ENCODE results near the gene TRMT5.

GRCh38 chr14:60977847-60978246, 3.0 kb downstream of the TRMT5 start:
- TF ChIP-seq MAFK (IDR thresholded peaks at IDR 0.05; ENCODE audit: low read depth, low read length) (no peak), CTCF (conservative IDR thresholded peaks at IDR 0.05; ENCODE audit: low read depth, low read length) (no peak), POLR2A (IDR thresholded peaks at IDR 0.05; ENCODE audit: low read depth, low read length) (no peak), ELK1 (IDR thresholded peaks at IDR 0.05; ENCODE audit: borderline replicate concordance, low read depth, low read length) (no peak), RAD21 (IDR thresholded peaks at IDR 0.05; ENCODE audit: low read length) (no peak), CEBPB (IDR thresholded peaks at IDR 0.05; ENCODE audit: low read depth, low read length) (no peak), RCOR1 (IDR thresholded peaks at IDR 0.05; ENCODE audit: insufficient replicate concordance, low read length) (no peak), MAZ (IDR thresholded peaks at IDR 0.05; ENCODE audit: borderline replicate concordance, low read depth, low read length) (no peak), MXI1 (IDR thresholded peaks at IDR 0.05; ENCODE audit: borderline replicate concordance, low read depth, low read length) (no peak), BHLHE40 (IDR thresholded peaks at IDR 0.05; ENCODE audit: low read depth, low read length) (no peak), CHD1 (IDR thresholded peaks at IDR 0.05; ENCODE audit: low read depth, low read length) (no peak), RFX5 (IDR thresholded peaks at IDR 0.05; ENCODE audit: low read depth, low read length) (no peak), USF2 (IDR thresholded peaks at IDR 0.05; ENCODE audit: low read depth, low read length) (no peak), SMC3 (IDR thresholded peaks at IDR 0.05; ENCODE audit: low read depth, low read length) (no peak)

All from IMR-90 (cell line).